Lower lobe of right lung (tissue), 1 donor: ENCODE results near the gene DHRS4. TPM values are rescaled to one million over a fixed set of nuclear protein-coding genes. Genes with fewer than 3 reads are reported as not detected.

Source experiments
- total RNA-seq: library from RNA; stranded (reverse); fragmentation: NEBNext Ultra II Directional; extraction: Animal tissue kit (Norgen Biotek cat#: 25700); gene quantifications from one replicate; pipeline ENCODE4 v1.2.1, GENCODE V29; 2021
- donor health status: DM: no; HTN: yes; CAD: no; lungs with severe emphysema.

DHRS4 gene
- total RNA-seq, 1 donor from 2014 or later, result 35.4 TPM

Other genes with a start within 250 kb of the DHRS4 start
- gene DHRS4L2, start 35.2 kb downstream of the DHRS4 start, total RNA-seq, result 19.4 TPM
- gene CARMIL3, start 98.2 kb downstream of the DHRS4 start, total RNA-seq, result 0.95 TPM
- gene CPNE6, start 117.8 kb downstream of the DHRS4 start, total RNA-seq, result not detected
- 42.8 TPM for gene PCK2, start 140.5 kb downstream of the DHRS4 start, total RNA-seq
- 64.9 TPM for gene DCAF11, start 161.0 kb downstream of the DHRS4 start, total RNA-seq
- 2.0 TPM for gene NRL, start 161.2 kb downstream of the DHRS4 start, total RNA-seq
- 0.97 TPM for gene FITM1, start 176.9 kb downstream of the DHRS4 start, total RNA-seq
- gene PSME1, start 182.4 kb downstream of the DHRS4 start, total RNA-seq, result 198 TPM
- gene EMC9, start 187.8 kb downstream of the DHRS4 start, total RNA-seq, result 9.3 TPM
- gene PSME2, start 192.8 kb downstream of the DHRS4 start, total RNA-seq, result 144 TPM
- gene RNF31, start 193.7 kb downstream of the DHRS4 start, total RNA-seq, result 67.3 TPM
- gene IRF9, start 207.5 kb downstream of the DHRS4 start, total RNA-seq, result 158 TPM
- gene REC8, start 218.3 kb downstream of the DHRS4 start, total RNA-seq, result 18.4 TPM
- 18.3 TPM for gene IPO4, start 235.0 kb downstream of the DHRS4 start, total RNA-seq
- gene TM9SF1, start 241.7 kb downstream of the DHRS4 start, total RNA-seq, result 48.9 TPM